Measurements from ENCODE around the gene NT5C2.
A peak's percentile ranks its signal among the peaks of the same experiment; 100 is the strongest.
"Not testable (repeated sequence)": the region's sequence is repeated elsewhere in the genome, so short reads cannot be mapped to it uniquely, and the experiment has no call there.

NT5C2 gene

DNA sequence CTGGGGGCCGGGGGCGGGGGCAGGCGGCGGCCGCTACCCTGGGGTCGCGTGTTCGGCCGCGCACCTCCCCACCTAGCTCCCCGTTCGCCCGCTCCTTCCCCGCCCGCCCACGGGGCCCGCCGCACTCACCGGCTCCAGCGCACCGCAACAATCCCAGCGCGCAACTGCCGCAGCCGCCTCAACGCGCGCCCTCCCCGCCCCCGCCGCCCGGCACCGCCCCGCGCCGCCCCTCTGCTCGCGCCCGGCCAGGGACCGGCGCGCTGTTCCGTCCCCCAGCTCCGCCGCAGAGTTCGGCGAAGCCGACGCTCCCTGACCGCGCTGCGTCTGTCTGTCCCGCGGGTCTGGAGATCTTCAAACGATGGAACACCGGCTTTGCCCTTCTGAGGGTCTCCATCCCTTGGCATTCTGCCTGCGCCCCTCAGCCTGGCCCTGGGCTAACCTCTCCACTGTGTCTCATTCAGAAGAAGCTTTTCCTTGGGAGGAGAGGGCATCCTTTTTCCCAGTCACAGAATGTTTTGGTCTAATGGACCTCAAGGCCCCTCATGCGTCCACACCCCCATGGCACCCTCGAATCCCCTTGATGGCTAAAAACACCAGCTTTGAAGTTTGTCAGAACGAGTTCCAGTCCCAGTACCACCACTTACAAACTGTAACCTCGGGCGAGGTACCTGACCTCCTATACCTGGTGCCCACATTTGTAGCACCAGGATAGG, at the start of gene NT5C2:
Gene NT5C2 (minus strand): TSS at position 166 of the 713 bp plus-strand sequence. CDS start 18,314 bp downstream, outside the sequence.
- peak; percentile 61 for DNase-seq (ENCODE audit: low read depth)

DNA sequence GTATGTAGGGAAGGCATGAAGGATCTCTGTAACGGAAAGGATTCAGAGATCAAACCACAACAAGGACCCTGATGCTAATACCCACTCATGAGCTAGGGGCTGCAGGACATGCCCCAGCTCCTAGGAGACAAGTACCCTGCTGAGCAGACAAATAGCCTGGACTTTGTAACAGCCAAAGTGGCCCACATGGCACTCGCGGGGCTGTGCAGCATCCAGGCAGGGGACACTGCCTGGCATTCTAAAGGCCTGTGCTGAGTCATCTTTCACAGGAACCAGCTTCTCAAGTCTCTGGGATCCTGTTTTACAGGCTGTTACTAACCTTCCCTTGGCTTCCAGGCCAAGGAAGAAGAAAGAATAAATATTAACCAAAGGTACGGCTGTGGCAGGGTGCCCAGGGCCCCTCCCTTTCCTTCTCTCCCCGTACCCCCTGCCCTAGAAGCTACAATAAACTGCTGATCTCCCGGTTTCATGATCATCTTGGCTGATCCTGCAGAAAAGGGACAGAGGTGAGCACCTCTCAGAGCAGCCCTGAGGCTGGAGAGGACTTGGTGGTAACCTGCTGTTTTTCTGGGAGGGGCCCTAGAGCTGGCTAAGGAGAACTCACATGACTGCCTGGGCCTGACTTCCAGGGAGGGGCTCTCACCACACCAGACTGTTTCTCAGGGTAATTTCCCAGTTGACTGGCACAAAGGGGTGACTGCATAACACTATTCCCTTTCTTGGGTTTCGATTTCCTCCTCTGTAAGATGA, 48.4 kb upstream of the NT5C2 start:
- no peak for DNase-seq (ENCODE audit: low read depth)

DNA sequence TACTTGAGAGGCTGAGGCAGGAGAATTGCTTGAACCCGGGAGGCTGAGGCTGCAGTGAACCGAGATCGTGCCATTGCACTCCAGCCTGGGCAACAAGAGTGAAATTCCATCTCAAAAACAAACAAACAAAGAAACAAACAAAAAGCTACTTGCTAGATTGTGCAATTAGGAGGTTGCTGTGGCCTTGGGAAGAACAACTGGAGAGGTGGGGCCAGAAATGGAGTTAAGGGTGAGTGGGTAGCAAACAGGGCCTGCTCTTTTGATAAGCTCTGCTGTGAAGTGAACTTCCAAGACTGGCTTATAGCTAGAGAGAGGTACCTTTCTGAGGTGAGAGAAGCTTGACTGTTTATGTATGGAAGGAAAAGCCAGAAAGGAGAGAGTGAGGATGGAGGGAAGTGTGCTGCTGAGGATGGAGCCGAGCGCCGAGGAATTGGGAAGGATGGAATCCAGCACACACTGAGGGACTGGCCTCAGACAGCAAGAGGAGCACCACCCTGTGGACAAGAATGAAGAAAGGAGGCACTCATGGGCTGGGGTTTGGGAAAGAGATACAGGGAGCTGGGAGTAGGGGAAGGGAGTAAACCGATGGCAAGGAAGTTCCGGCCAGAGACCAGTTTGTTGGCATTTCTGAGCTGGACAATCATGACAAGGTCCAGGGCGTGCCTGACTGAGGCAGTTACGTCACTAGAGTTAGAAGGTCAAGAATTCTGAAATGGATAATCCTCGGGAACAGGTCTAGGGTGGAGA, 45.6 kb upstream of the NT5C2 start:
- peak; percentile 54 for DNase-seq (ENCODE audit: low read depth)

DNA sequence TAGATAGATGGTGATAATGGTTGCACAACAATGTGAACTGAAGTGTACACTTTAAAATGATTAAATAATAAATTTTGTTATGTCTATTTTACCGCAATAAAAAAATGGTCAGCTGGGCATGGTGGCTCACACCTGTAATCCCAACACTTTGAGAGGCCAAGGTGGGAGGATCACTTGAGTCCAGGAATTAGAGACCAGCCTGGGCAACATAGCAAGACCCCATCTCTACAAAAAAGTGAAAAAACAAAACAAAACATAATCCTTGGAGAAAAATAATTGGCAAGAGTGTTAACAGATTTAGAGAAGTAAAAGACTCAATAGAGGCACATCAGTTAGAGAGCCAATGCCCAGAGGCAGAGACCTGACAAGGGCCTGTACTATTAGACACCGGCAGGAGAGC, 42.7 kb upstream of the NT5C2 start:
- DNase-seq (ENCODE audit: low read depth), result no peak

DNA sequence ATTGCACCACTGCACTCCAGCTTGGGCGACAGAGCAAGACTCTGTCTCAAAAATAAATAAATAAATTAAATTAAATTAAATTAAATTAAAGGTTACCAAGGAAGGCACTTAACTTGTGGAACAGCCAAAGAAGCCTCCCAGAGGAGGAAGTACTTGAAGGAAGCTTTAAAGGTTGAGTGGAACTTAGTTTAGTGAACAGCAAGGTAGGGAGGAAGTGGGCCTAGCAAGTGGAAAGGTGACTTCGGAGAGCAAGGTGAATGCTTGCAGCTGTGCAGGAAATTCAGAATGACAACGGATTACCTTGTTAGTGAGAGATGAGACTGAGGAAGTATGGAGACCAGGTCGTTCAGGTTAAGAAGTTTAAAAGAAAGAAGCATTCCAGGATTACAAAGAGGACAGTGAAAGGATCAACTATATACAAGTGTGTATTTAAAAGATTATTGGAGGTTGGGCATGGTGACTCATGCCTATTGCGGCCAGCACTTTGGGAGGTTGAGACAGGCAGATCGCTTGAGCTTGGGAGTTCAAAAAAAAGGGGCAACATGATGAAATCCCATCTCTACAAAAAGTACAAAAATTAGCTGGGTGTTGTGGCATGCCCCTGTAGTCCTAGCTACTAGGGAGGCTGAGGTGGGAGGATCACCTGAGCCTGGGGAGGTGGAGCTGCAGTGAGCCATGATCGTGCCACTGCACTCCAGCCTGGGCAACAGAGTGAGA, 39.9 kb upstream of the NT5C2 start:
- peak; percentile 10 for DNase-seq (ENCODE audit: low read depth)

DNA sequence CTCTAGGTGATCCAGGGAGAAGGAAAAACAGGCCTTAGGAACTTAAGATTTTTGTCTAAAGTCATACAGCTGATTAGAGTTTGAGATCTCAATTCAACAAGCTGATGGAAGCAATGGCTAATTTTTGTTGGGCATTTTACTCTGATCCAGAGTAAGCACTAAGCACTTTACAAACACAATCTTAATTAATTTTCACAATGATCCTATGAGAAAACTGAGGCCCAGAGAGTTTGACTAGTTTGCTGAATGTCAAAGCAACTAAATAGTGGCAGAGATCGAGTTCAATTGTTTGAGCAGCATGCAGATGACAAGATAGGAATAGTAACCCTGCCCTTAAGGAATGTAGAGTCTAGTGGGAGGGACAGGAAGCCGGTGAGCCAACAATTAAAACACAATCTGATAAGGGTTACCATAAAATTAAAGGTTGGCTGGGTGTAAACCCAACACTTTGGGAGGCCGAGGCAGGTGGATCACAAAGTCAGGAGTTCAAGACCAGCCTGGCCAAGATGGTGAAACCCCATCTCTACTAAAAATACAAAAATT, 39.1 kb upstream of the NT5C2 start:
- DNase-seq (ENCODE audit: low read depth), result no peak

DNA sequence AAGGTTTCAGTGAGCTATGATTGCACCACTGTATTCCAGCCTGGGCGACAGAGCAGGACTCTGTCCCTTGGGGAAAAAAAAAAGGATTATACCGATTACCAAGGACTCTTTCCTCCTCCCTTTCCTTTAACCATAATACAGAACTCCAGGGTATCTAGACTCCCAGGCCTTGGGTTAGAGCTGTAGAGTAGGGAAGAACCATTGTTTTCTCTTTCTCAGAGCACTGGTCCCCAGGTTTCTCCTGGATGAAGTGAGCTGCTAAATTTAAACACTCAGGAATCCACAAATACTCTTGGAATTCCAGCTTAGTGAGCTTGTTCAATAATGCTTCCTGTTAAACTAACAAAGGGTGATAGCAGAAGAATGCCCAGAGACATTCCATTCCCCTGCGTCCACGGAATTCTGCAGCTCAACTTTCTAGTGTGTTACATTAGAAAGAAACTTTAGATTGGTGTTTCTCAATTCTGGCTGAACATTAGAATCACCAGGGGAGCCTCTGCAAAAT, 38.0 kb upstream of the NT5C2 start:
- DNase-seq (ENCODE audit: low read depth), result peak; percentile 74

DNA sequence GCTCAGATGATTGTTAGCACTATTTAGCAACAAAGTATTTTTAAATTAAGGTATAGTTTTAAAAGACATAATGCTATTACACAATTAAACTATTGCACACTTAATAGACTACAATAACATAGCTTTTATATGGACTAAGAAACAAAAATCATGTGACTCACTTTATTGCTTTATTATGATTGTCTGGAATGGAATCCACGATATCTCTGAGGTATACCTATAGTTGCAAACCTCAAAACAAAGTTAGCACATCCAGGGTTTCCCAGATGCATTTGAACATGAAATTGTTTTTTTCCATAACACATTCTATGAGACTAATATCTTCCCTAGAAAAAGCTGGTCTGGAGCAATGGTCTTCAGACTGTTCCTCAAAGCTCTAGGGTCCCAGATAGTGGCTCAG, 34.3 kb upstream of the NT5C2 start:
- no peak for DNase-seq (ENCODE audit: low read depth)

DNA sequence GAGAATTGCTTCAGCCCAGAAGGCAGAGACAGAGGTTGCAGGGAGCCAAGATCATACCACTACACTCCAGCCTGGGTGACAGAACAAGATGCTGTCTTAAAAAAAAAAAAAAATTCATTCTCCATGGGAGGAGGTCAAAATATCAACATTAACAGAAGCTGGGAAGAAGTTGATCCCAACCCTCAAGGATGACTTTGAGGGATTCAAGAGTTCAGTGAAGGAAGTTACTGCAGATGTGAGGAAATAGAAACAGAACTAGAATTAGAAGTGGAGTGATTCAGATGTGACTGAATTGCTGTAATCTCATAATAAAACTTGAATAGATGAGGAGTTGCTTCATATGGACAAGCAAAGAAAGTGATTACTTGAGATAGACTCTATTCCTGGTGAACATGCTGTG, 32.9 kb upstream of the NT5C2 start:
- peak; percentile 40 for DNase-seq (ENCODE audit: low read depth)

DNA sequence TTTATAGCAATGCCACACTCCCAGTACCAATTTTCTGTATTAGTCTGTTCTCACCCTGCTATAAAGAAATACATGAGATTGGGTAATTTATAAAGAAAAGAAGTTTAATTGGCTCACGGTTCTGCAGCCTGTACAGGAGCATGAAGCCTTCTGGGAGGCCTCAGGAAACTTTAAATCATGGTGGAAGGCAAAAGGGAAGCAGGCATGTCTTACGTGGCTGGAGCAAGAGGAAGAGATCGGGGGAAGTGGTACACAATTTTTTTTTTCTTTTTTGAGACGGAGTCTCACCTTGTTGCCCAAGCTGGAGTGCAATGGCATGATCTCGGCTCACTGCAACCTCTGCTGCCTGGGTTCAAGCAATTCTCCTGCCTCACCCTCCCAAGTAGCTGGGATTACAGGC, 31.6 kb upstream of the NT5C2 start:
- not testable (repeated sequence) for DNase-seq (ENCODE audit: low read depth)

DNA sequence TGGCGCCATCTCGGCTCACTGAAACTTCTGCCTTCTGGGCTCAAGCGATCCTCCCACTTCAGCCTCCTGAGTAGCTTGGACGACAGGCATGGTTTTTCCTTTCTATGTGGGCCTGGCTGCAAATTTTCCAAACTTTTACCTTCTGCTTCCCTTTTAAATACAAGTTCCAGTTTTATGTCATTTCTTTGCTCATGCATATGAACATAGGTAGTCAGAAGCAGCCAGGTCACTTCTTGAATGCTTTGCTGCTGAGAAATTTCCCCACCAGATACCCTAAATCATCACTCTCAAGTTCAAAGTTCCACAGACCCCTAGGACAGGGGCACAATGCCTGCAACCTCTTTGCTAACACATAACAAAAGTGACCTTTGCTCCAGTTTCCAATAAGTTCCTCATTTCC, 31.1 kb upstream of the NT5C2 start:
- DNase-seq (ENCODE audit: low read depth), result no peak

DNA sequence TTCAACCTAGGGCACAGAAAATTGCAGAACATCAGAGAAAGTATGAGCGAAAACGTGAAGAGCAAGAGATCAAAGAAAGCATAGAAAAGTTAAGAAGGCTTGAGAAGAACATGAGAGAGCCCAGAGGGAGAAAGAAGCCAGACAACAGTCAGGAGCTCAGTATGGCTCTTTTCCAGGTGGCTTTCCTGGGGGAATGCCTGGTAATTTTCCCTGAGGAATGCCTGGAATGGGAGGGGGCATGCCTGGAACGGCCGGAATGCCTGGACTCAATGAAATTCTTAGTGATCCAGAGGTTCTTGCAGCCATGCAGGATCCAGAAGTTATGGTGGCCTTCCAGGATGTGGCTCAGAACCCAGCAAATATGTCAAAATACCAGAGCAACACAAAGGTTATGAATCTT, 23.3 kb upstream of the NT5C2 start:
- DNase-seq (ENCODE audit: low read depth), result not testable (repeated sequence)

DNA sequence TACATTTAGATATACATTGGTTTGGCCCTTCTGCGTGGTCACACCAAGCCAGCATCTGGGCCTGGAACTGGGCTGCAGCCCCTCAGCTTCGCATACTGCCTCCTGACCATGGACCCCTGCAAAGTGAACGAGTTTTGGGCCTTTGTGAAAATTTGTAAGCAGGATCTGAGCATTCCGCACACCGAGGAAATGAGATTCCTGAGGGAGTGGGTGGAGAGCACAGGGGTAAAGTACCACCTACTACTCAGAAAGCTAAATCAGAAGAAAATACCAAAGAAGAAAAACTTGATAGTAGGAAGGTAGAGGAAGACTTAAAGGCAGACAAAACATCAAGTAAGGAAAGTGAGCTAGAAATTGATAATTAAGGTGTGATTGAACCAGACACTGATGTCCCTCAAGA, 22.5 kb upstream of the NT5C2 start:
- DNase-seq (ENCODE audit: low read depth), result no peak

DNA sequence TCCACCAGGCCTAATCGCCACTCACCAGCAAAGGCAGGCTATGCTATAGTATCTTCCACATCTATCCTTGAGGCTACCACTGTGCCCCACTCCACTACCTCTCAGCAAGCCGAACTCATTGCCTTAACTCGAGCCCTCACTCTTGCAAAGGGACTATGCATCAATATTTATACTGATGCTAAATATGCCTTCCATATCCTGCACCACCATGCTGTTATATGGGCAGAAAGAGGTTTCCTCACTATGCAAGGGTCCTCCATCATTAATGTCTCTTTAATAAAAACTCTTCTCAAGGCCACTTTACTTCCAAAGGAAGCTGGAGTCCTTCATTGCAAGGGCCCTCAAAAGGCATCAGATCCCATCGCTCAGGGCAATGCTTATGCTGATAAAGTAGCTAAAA, 17.2 kb upstream of the NT5C2 start:
- DNase-seq (ENCODE audit: low read depth), result not testable (repeated sequence)

DNA sequence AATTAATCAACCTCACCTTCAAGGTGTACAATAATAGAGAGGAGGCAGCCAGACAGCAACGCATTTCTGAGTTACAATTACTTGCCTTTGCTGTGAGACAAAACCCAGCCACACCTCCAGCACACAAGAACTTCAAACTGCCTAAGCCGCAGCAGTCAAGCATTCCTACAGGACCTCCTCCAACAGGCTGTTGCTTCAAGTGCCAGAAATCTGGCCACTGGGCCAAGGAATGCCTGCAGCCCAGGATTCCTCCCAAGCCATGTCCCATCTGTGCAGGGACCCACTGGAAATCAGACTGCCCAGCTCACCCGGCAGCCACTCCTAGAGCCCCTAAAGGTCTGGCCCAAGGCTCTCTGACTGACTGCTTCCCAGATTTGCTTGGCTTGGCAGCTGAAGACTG, 14.6 kb upstream of the NT5C2 start:
- DNase-seq (ENCODE audit: low read depth), result not testable (repeated sequence)

DNA sequence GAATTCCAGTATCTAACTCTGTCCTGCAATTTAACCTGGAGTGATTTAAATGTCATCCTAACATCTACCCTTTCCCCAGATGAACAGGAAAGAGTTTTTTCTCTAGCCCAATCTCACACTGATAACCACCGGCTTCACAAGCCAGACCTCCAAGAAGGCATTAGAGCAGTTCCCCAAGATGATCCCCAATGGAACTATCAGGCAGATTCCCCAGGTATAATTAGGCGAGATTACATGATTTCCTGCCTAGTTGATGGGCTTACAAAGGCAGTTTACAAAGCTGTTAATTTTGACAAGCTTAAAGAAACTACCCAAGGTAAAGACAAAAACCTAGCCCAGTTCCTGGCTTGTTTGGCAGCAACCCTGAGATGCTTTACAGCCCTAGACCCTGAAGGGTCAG, 14.1 kb upstream of the NT5C2 start:
- DNase-seq (ENCODE audit: low read depth), result no peak

DNA sequence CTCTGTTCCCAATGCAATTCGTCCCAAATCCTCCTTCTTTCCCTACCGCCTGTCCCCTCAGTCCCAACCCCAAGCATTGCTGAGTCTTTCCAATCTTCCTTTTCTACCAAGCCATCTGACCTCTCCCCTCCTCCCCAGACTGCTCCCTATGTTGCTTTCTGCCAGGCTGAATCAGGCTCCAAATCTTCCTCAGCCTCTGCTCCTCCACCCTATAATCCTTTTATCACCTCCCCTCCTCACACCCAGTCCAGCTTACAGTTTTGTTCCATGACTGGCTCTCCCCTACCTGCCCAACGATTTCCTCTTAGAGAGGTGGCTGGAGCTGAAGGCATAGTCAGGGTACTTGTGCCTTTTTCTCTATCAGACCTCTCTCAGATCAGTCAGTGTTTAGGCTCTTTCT, 13.6 kb upstream of the NT5C2 start:
- DNase-seq (ENCODE audit: low read depth), result not testable (repeated sequence)

DNA sequence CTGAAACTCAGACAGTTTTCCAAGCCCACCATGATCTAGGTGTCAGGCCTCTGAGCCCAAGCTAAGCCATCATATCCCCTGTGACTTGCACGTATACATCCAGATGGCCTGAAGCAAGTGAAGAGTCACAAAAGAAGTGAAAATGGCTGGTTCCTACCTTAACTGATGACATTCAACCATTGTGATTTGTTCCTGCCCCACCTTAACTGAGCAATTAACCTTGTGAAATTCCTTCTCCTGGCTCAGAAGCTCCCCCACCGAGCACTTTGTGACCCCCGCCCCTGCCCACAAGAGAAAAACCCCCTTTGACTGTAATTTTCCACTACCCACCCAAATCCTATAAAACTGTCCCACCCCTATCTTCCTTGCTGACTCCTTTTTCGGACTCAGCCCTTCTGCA, 12.3 kb upstream of the NT5C2 start:
- not testable (repeated sequence) for DNase-seq (ENCODE audit: low read depth)

DNA sequence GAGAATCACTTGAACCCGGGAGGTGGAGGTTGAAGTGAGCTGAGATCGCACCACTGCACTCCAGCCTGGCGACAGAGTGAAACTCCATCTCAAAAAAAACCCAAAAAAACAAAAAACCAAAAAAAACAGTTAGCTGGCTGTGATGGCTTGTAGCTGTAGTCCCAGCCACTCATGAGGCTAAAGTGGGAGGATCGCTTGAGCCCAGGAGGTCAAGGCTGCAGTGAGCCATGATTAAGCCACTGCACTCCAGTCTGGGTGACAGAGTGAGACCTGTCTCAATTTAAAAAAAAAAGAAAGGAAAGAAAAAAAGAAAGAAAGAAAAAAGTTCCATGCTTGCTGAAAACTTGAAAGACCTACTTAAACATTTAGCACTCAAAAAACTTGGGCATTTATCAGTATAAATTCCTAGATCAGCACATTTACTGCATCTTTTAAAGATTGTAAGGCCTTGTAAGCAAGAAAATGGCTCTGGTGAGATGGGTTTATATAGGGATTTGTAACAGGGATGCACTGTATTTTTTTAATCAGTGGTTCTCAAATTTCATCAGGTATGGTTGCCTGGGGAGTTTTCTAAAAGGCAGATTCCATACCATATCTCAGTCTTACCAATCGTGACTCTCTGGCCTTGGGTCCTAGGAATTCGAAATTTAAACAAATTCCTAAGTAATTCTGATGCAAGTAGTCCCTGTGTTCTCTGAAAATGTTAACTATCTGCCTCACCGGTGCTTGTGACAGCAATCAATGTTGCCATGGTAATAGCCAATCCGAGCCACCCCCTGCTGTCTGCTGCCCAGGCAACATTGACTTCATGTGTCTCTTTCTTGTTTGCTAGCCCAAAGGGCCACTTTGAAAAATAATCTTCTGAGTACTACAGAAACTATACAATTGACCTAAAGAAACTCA, 11.5 kb upstream of the NT5C2 start:
- no peak for DNase-seq (ENCODE audit: low read depth)

DNA sequence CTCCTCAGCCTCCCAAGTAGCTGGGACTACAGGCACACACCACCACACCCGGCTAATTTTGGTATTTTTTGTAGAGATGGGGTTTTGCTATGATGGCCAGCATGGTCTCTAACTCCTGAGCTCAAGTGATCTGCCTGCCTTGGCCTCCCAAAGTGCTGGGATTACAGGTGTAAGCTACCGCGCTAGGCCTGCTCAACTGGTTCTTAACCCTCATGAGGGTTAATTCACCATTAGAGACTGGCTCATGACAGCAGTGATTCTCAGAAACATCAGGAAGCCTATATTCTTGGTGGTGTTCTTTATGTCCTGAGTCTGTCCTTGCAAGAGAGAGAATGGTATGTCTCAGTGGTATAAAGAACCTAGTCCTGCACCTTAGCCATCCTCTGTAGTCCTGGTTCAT, 10.4 kb upstream of the NT5C2 start:
- DNase-seq (ENCODE audit: low read depth), result no peak

DNA sequence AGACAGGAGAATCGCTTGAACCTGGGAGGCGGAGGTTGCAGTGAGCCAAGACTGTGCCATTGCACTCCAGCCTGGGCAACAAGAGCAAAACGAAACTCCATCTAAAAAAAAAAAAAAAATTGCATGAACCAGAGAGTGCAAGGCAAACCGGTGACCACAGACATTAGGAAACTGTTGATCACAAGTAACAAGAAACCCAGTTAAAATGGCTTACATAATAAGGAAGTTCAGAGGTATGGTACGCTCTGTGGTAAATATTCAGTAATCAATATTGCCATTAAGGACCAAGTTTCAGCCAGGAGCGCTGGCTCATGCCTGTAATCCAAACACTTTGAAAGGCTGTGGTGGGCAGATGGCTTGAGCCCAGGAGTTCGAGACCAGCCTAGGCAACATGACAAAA, 9.2 kb upstream of the NT5C2 start:
- no peak for DNase-seq (ENCODE audit: low read depth)
